ENCODE data around the gene HOXD12.

The HOXD12 gene

GRCh38 chr2:176147800-176148496, 48.4 kb downstream of the HOXD12 start:
- Histone ChIP-seq H3K9me3 (replicated peaks; ENCODE audit: low read length) (no peaks in the 10 kb centered on the region), H3K4me1 (ENCODE audit: control insufficient read depth, insufficient read depth, low read length) (no peaks in the 10 kb centered on the region), H3K9ac (ENCODE audit: low read depth, low read length) (no peak overlapping the region), H3K4me3 (ENCODE audit: low read length) (no peak overlapping the region), H3K4me2 (ENCODE audit: low read length) (no peak overlapping the region), H3K36me3 (ENCODE audit: insufficient read depth, low read length) (no peaks in the 10 kb centered on the region), H3K27me3 (ENCODE audit: control insufficient read depth, insufficient read depth, low read length) (peaks cover 5% of the 10 kb centered on the region)

GRCh38 chr2:176148751-176149421, 49.3 kb downstream of the HOXD12 start:
- H3K9ac ChIP-seq (ENCODE audit: low read depth, low read length): no peak overlapping the region
- H3K4me3 ChIP-seq (ENCODE audit: low read length): no peak overlapping the region
- no peaks in the 10 kb centered on the region for H3K4me1 ChIP-seq (ENCODE audit: control insufficient read depth, insufficient read depth, low read length)
- peaks cover 5% of the 10 kb centered on the region for H3K27me3 ChIP-seq (ENCODE audit: control insufficient read depth, insufficient read depth, low read length)
- no peak overlapping the region for H3K4me2 ChIP-seq (ENCODE audit: low read length)
- no peaks in the 10 kb centered on the region for H3K36me3 ChIP-seq (ENCODE audit: insufficient read depth, low read length)
- no peaks in the 10 kb centered on the region for H3K9me3 ChIP-seq (replicated peaks; ENCODE audit: low read length)

GRCh38 chr2:176149481-176149938, 49.9 kb downstream of the HOXD12 start:
- Histone ChIP-seq H3K27me3 (ENCODE audit: control insufficient read depth, insufficient read depth, low read length) (peaks cover 6% of the 10 kb centered on the region), H3K4me2 (ENCODE audit: low read length) (no peak overlapping the region), H3K4me1 (ENCODE audit: control insufficient read depth, insufficient read depth, low read length) (no peaks in the 10 kb centered on the region), H3K36me3 (ENCODE audit: insufficient read depth, low read length) (no peaks in the 10 kb centered on the region), H3K4me3 (ENCODE audit: low read length) (no peak overlapping the region), H3K9me3 (replicated peaks; ENCODE audit: low read length) (no peaks in the 10 kb centered on the region), H3K9ac (ENCODE audit: low read depth, low read length) (no peak overlapping the region)

GRCh38 chr2:176149939-176150583, 50.5 kb downstream of the HOXD12 start:
- H3K4me3 ChIP-seq (ENCODE audit: low read length): no peak overlapping the region
- no peaks in the 10 kb centered on the region for H3K4me1 ChIP-seq (ENCODE audit: control insufficient read depth, insufficient read depth, low read length)
- no peak overlapping the region for H3K9ac ChIP-seq (ENCODE audit: low read depth, low read length)
- H3K36me3 ChIP-seq (ENCODE audit: insufficient read depth, low read length): no peaks in the 10 kb centered on the region
- H3K9me3 ChIP-seq (replicated peaks; ENCODE audit: low read length): no peaks in the 10 kb centered on the region
- peaks cover 11% of the 10 kb centered on the region for H3K27me3 ChIP-seq (ENCODE audit: control insufficient read depth, insufficient read depth, low read length)
- H3K4me2 ChIP-seq (ENCODE audit: low read length): no peak overlapping the region

GRCh38 chr2:176150584-176151441, 51.2 kb downstream of the HOXD12 start:
- H3K4me3 ChIP-seq (ENCODE audit: low read length): no peak overlapping the region
- H3K4me2 ChIP-seq (ENCODE audit: low read length): no peak overlapping the region
- H3K9me3 ChIP-seq (replicated peaks; ENCODE audit: low read length): no peaks in the 10 kb centered on the region
- no peaks in the 10 kb centered on the region for H3K4me1 ChIP-seq (ENCODE audit: control insufficient read depth, insufficient read depth, low read length)
- H3K36me3 ChIP-seq (ENCODE audit: insufficient read depth, low read length): no peaks in the 10 kb centered on the region
- H3K9ac ChIP-seq (ENCODE audit: low read depth, low read length): no peak overlapping the region
- H3K27me3 ChIP-seq (ENCODE audit: control insufficient read depth, insufficient read depth, low read length): peaks cover 7% of the 10 kb centered on the region

- Histone ChIP-seq H3K4me2 (ENCODE audit: low read length) (no peak within 1 kb of the TSS), H3K4me3 (ENCODE audit: low read length) (no peak within 1 kb of the TSS), H3K9ac (ENCODE audit: low read depth, low read length) (no peak within 1 kb of the TSS), H3K27me3 (ENCODE audit: control insufficient read depth, insufficient read depth, low read length) (peaks cover 9% of the 10 kb centered on the region), H3K36me3 (ENCODE audit: insufficient read depth, low read length) (no peaks in the 10 kb centered on the region), H3K4me1 (ENCODE audit: control insufficient read depth, insufficient read depth, low read length) (no peaks in the 10 kb centered on the region), H3K9me3 (replicated peaks; ENCODE audit: low read length) (no peaks in the 10 kb centered on the region)
Observed at GRCh38 chr2:176151442-176152287, 52.1 kb downstream of the HOXD12 start, which contains the start of gene HOXD4. Gene HOXD4 (plus strand): TSS chr2:176151550. CDS start chr2:176151634, 84 bp downstream.

Small RNAs within 50 kb of the gene (small RNA-seq; reads per million reads assigned to genes)
- gene MIR10B: 1,147 reads per million, percentile 99 among the genes with 10 or more reads in this experiment
